DND-41 (cell line): Measurements from ENCODE around the gene CPNE4.

Source experiments
- EZH2 ChIP-seq: IDR thresholded peaks from 3 replicates; pipeline ENCODE4 v1.6.1; 2012; ENCODE audit warnings: borderline replicate concordance, low read depth, mild to moderate bottlenecking, moderate library complexity, low read length, inconsistent platforms; ENCODE audit not compliant: severe bottlenecking
- TF ChIP-seq, protein P1 (sequence below): IDR thresholded peaks from 2 replicates; pipeline ENCODE4 v1.5.1; 2012; ENCODE audit warnings: borderline replicate concordance, low read length, moderate library complexity, mild to moderate bottlenecking; ENCODE audit not compliant: poor library complexity, severe bottlenecking; ENCODE audit errors: extremely low read depth

DNA sequence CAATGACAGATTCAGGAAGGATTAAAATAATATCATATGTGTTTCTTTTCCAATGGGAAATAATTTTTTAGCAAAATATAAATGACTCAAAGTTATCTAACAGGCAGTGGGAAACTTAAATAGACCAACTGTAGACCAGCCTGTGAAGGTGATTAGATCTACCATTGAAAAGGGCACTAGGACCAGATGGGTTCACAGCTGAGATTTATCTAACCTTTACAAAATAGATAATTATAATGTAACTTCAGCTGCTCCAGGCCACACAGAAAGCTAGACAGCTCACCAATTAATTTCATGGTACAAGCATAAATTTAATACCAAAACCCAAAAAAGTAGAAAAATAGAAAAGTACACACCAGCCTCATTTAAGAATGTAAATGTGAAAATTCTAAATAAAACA, 291.7 kb downstream of the CPNE4 start:
- TF ChIP-seq, protein P1, sequence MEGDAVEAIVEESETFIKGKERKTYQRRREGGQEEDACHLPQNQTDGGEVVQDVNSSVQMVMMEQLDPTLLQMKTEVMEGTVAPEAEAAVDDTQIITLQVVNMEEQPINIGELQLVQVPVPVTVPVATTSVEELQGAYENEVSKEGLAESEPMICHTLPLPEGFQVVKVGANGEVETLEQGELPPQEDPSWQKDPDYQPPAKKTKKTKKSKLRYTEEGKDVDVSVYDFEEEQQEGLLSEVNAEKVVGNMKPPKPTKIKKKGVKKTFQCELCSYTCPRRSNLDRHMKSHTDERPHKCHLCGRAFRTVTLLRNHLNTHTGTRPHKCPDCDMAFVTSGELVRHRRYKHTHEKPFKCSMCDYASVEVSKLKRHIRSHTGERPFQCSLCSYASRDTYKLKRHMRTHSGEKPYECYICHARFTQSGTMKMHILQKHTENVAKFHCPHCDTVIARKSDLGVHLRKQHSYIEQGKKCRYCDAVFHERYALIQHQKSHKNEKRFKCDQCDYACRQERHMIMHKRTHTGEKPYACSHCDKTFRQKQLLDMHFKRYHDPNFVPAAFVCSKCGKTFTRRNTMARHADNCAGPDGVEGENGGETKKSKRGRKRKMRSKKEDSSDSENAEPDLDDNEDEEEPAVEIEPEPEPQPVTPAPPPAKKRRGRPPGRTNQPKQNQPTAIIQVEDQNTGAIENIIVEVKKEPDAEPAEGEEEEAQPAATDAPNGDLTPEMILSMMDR: no peak
- no peak for TF ChIP-seq EZH2
